ENCODE data around the gene CDC25C.

The CDC25C gene

GRCh38 chr5:138280915-138281314 lies 50.7 kb downstream of the CDC25C start:
- Mint-ChIP-seq H3K36me3 (ENCODE audit: low read depth) (peaks cover 7% of the 10 kb centered on the region), H3K27ac (no peak overlapping the region), H3K27me3 (ENCODE audit: low read depth, poor library complexity) (peaks cover under 1% of the 10 kb centered on the region), H3K4me3 (no peak overlapping the region), H3K9me3 (peaks cover 3% of the 10 kb centered on the region), H3K4me1 (peaks cover 9% of the 10 kb centered on the region)
- no peak for TF ChIP-seq CTCF (IDR thresholded peaks at IDR 0.05)
- DNase-seq: no peak

- Mint-ChIP-seq H3K9me3 (peaks cover 6% of the 10 kb centered on the region), H3K36me3 (ENCODE audit: low read depth) (no peaks in the 10 kb centered on the region), H3K4me3 (no peak overlapping the region), H3K27me3 (ENCODE audit: low read depth, poor library complexity) (peaks cover 39% of the 10 kb centered on the region), H3K27ac (no peak overlapping the region), H3K4me1 (peaks cover 32% of the 10 kb centered on the region)
- DNase-seq: no peak
- TF ChIP-seq CTCF (IDR thresholded peaks at IDR 0.05): no peak
Measured at GRCh38 chr5:138276402-138277054, 55.1 kb downstream of the CDC25C start.

- Mint-ChIP-seq H3K27ac (no peak overlapping the region), H3K36me3 (ENCODE audit: low read depth) (no peaks in the 10 kb centered on the region), H3K4me3 (peak overlapping the region; percentile 28), H3K4me1 (peaks cover 32% of the 10 kb centered on the region), H3K9me3 (peaks cover 6% of the 10 kb centered on the region), H3K27me3 (ENCODE audit: low read depth, poor library complexity) (peaks cover 40% of the 10 kb centered on the region)
- no peak for DNase-seq
- no peak for TF ChIP-seq CTCF (IDR thresholded peaks at IDR 0.05)
Measured at GRCh38 chr5:138275895-138276294, 55.7 kb downstream of the CDC25C start.

GRCh38 chr5:138275379-138275782 lies 56.2 kb downstream of the CDC25C start:
- TF ChIP-seq CTCF (IDR thresholded peaks at IDR 0.05): peak; percentile 4
- Mint-ChIP-seq H3K36me3 (ENCODE audit: low read depth) (no peaks in the 10 kb centered on the region), H3K27ac (no peak overlapping the region), H3K9me3 (peaks cover 6% of the 10 kb centered on the region), H3K4me1 (peaks cover 32% of the 10 kb centered on the region), H3K27me3 (ENCODE audit: low read depth, poor library complexity) (peaks cover 40% of the 10 kb centered on the region), H3K4me3 (peak overlapping the region; percentile 76)
- peak; percentile 50 for DNase-seq

- no peak for TF ChIP-seq CTCF (IDR thresholded peaks at IDR 0.05)
- Mint-ChIP-seq H3K27ac (no peak within 1 kb of the TSS), H3K36me3 (ENCODE audit: low read depth) (no peaks in the 10 kb centered on the region), H3K4me1 (peaks cover 32% of the 10 kb centered on the region), H3K4me3 (peak within 1 kb of the TSS; percentile 76), H3K9me3 (peaks cover 6% of the 10 kb centered on the region), H3K27me3 (ENCODE audit: low read depth, poor library complexity) (peaks cover 43% of the 10 kb centered on the region)
- peak; percentile 72 for DNase-seq
Measured at GRCh38 chr5:138274189-138274853, 57.3 kb downstream of the CDC25C start, which contains the start of gene GFRA3. TSS of gene GFRA3 (minus strand) at chr5:138274621. CDS start at chr5:138274424, 197 bp downstream.

- peaks cover 6% of the 10 kb centered on the region for H3K9me3 Mint-ChIP-seq
- H3K36me3 Mint-ChIP-seq (ENCODE audit: low read depth): no peaks in the 10 kb centered on the region
- no peak for DNase-seq
Measured at GRCh38 chr5:138273834-138274188, 57.8 kb downstream of the CDC25C start.

More at GRCh38 chr5:138273834-138274188, 57.8 kb downstream of the CDC25C start:
- Mint-ChIP-seq H3K4me3 (peak overlapping the region; percentile 65), H3K27ac (no peak overlapping the region), H3K4me1 (peaks cover 32% of the 10 kb centered on the region), H3K27me3 (ENCODE audit: low read depth, poor library complexity) (peaks cover 46% of the 10 kb centered on the region)
- no peak for TF ChIP-seq CTCF (IDR thresholded peaks at IDR 0.05)
